T-helper 2 cell treated with Interferon-gamma antibody and Interleukin-4, amounts not matched to agents 5 μg/mL and 100 μg/mL, for 36 hours (primary cell): ENCODE measurements around the gene GDPD4.

ENCODE experiments used
- DNase-seq: peaks from one replicate; pipeline ENCODE4 v3.0.0; 2021; ENCODE audit warnings: low spot score
- H3K27ac Mint-ChIP-seq: one replicate; pipeline ENCODE4 v1.8.0; 2021; ENCODE audit warnings: mild to moderate bottlenecking, mixed read lengths
- H3K27me3 Mint-ChIP-seq: one replicate; pipeline ENCODE4 v1.8.0; 2021; ENCODE audit warnings: low read depth, mixed read lengths
- H3K36me3 Mint-ChIP-seq: one replicate; pipeline ENCODE4 v1.8.0; 2021; ENCODE audit warnings: low read depth, mixed read lengths
- H3K4me1 Mint-ChIP-seq: one replicate; pipeline ENCODE4 v1.8.0; 2021; ENCODE audit warnings: low read depth, mixed read lengths
- H3K4me3 Mint-ChIP-seq: one replicate; pipeline ENCODE4 v1.8.0; 2022; ENCODE audit warnings: mild to moderate bottlenecking, moderate library complexity, mixed read lengths
- H3K9me3 Mint-ChIP-seq: one replicate; pipeline ENCODE4 v1.8.0; 2021; ENCODE audit warnings: mixed read lengths

The GDPD4 gene

GRCh38 chr11:77201991-77202841 is 99.3 kb downstream of the GDPD4 start:
- DNase-seq, result no peak
- H3K9me3 Mint-ChIP-seq, result no peaks in the 10 kb centered on the region
- H3K36me3 Mint-ChIP-seq, result no peaks in the 10 kb centered on the region
- no peak overlapping the region for H3K4me3 Mint-ChIP-seq
- no peak overlapping the region for H3K27ac Mint-ChIP-seq
- H3K27me3 Mint-ChIP-seq, result no peaks in the 10 kb centered on the region
- H3K4me1 Mint-ChIP-seq, result no peaks in the 10 kb centered on the region

- no peak overlapping the region for H3K27ac Mint-ChIP-seq
- no peaks in the 10 kb centered on the region for H3K36me3 Mint-ChIP-seq
- H3K4me3 Mint-ChIP-seq, result no peak overlapping the region
- no peaks in the 10 kb centered on the region for H3K27me3 Mint-ChIP-seq
- DNase-seq, result no peak
- no peaks in the 10 kb centered on the region for H3K4me1 Mint-ChIP-seq
- H3K9me3 Mint-ChIP-seq, result no peaks in the 10 kb centered on the region
These were observed 100.1 kb downstream of the GDPD4 start for GRCh38 chr11:77201370-77201769.

- no peak overlapping the region for H3K4me3 Mint-ChIP-seq
- H3K9me3 Mint-ChIP-seq, result no peaks in the 10 kb centered on the region
- H3K27ac Mint-ChIP-seq, result no peak overlapping the region
- no peaks in the 10 kb centered on the region for H3K27me3 Mint-ChIP-seq
- DNase-seq, result no peak
- H3K36me3 Mint-ChIP-seq, result no peaks in the 10 kb centered on the region
- no peaks in the 10 kb centered on the region for H3K4me1 Mint-ChIP-seq
These were observed 100.9 kb downstream of the GDPD4 start for GRCh38 chr11:77200351-77201268.

GRCh38 chr11:77199137-77199745 is 102.2 kb downstream of the GDPD4 start:
- no peaks in the 10 kb centered on the region for H3K27me3 Mint-ChIP-seq
- no peaks in the 10 kb centered on the region for H3K4me1 Mint-ChIP-seq
- no peaks in the 10 kb centered on the region for H3K9me3 Mint-ChIP-seq
- H3K27ac Mint-ChIP-seq, result no peak overlapping the region
- H3K4me3 Mint-ChIP-seq, result no peak overlapping the region
- no peaks in the 10 kb centered on the region for H3K36me3 Mint-ChIP-seq
- DNase-seq, result no peak

- no peaks in the 10 kb centered on the region for H3K36me3 Mint-ChIP-seq
- H3K9me3 Mint-ChIP-seq, result no peaks in the 10 kb centered on the region
- no peak overlapping the region for H3K27ac Mint-ChIP-seq
- H3K27me3 Mint-ChIP-seq, result no peaks in the 10 kb centered on the region
- H3K4me3 Mint-ChIP-seq, result no peak overlapping the region
- H3K4me1 Mint-ChIP-seq, result no peaks in the 10 kb centered on the region
- DNase-seq, result no peak
These were observed 103.0 kb downstream of the GDPD4 start for GRCh38 chr11:77198440-77198849.

- Mint-ChIP-seq H3K9me3 (no peaks in the 10 kb centered on the region), H3K4me3 (no peak overlapping the region), H3K36me3 (no peaks in the 10 kb centered on the region), H3K4me1 (no peaks in the 10 kb centered on the region), H3K27me3 (no peaks in the 10 kb centered on the region), H3K27ac (no peak overlapping the region)
- DNase-seq, result no peak
These were observed 103.7 kb downstream of the GDPD4 start for GRCh38 chr11:77197626-77198320.

DNA sequence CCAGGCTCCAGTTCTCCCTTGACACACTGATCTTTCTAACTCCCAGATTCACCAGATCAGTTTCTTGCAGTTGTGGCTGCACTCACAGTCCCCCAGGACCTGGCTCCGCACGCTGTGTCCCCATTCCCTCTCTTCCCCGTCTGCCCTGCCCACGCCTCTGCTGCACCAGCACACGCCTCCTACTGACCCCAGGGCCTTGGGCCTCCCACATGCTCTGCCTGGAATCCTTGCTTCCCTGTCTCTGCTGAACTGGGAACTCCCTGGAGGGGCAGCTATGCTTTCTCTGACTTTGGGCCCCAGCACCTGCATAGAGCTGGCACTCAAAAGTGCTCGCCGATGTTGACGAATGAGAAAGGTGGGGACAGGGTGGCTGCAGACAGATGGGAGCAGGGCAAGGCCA is 104.5 kb downstream of the GDPD4 start:
- no peaks in the 10 kb centered on the region for H3K4me1 Mint-ChIP-seq
- no peaks in the 10 kb centered on the region for H3K27me3 Mint-ChIP-seq
- DNase-seq, result no peak
- H3K27ac Mint-ChIP-seq, result no peak overlapping the region
- no peak overlapping the region for H3K4me3 Mint-ChIP-seq
- no peaks in the 10 kb centered on the region for H3K36me3 Mint-ChIP-seq
- H3K9me3 Mint-ChIP-seq, result no peaks in the 10 kb centered on the region

DNA sequence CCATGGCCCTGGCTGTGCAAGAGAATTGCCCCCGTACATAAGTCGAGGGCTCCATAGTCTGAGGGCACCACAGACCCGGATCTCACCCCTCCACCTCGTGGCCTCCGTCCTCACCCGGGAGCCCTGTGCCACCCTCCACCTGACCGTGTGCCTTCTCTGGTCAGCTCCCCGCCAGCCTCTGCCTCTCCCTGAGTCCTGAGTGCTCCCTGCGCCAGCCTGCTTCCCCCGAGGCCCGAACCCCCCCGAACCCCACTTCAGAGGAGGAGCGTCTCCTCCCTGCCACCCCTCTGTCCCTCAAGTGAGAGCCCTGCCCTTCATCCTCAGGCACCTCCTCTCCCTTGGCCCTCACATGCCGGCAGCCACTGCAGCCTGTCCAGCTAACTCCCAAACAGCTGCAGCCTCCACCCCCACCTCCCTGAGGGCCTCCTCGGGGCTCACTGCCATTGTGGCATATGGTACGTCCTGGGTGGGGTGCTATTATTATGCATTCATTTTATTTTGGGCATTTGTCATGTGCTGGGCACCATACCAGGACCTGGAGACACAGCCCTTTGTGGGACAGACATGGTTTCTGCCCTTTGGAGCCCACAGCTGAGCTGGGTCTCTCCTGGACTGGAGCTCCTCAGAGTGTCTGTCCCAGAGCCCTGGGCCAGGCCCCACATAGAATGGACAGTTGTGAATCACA is 106.3 kb downstream of the GDPD4 start:
- Mint-ChIP-seq H3K36me3 (no peaks in the 10 kb centered on the region), H3K4me3 (no peak overlapping the region), H3K27me3 (no peaks in the 10 kb centered on the region), H3K27ac (no peak overlapping the region), H3K9me3 (no peaks in the 10 kb centered on the region), H3K4me1 (no peaks in the 10 kb centered on the region)
- no peak for DNase-seq

DNA sequence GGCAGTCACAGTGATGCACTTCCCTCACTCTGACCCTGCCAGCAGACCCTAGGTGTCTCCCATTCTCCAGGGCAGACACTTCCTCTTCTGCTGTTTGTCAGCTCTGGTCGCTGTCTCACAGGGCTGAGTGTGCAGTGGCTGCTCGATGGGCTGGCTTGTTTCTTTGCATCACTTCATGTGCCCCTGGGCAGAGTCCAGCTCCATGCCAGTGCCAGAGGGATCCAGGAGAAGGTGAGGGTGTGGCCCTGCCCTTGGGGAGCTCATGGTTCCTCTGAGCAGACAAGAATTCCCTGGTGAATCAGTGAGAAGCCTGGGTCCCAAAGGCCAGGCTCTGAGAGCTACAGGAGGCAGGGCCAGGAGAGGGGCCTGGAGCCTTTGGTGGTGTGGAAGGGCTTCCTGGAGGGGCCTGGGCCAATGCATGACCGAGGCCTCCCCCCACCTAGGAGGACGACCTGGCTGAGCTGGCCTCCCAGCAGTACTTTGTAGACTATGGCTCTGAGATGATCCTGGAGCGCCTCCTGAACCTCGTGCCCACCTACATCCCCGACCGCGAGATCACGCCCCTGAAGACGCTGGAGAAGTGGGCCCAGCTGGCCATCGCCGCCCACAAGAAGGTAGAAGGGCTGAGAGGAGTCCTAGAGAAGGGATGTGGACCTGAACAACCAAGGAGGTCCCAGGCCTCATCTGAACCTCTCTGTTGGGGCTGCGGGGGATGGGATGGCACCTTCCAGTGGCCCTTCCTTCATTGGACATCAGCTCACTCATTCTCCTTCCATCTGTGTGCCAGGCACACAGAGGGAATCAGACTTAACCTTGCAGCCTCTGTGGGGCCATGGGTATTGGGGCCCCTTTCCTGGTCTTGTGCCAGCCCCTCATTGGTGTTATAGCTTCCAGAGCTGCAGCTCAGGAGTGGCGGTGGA is 107.3 kb downstream of the GDPD4 start:
- DNase-seq, result no peak
- no peaks in the 10 kb centered on the region for H3K9me3 Mint-ChIP-seq
- H3K36me3 Mint-ChIP-seq, result no peaks in the 10 kb centered on the region
- no peaks in the 10 kb centered on the region for H3K27me3 Mint-ChIP-seq
- H3K27ac Mint-ChIP-seq, result no peak overlapping the region
- no peak overlapping the region for H3K4me3 Mint-ChIP-seq
- no peaks in the 10 kb centered on the region for H3K4me1 Mint-ChIP-seq

DNA sequence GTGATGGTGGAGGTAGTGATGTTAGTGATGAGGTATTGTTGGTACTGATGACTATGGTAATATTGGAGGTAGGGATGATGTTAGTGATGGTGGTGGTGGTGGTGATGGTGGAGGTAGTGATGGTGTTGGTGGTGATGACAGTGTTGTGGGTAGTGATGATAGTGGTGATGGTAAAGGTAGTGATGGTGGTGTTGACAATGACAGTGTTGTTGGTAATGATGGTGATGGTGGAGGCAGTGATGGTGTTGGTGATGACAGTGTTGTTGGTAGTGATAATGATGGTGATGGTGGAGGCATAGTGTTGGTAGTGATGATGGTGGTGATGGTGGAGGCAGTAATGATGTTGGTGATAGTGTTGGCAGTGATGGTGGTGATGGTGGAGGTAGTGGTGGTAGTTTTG is 108.3 kb downstream of the GDPD4 start:
- H3K9me3 Mint-ChIP-seq, result no peaks in the 10 kb centered on the region
- no peaks in the 10 kb centered on the region for H3K27me3 Mint-ChIP-seq
- H3K36me3 Mint-ChIP-seq, result no peaks in the 10 kb centered on the region
- DNase-seq, result no peak
- no peak overlapping the region for H3K27ac Mint-ChIP-seq
- no peaks in the 10 kb centered on the region for H3K4me1 Mint-ChIP-seq
- no peak overlapping the region for H3K4me3 Mint-ChIP-seq

DNA sequence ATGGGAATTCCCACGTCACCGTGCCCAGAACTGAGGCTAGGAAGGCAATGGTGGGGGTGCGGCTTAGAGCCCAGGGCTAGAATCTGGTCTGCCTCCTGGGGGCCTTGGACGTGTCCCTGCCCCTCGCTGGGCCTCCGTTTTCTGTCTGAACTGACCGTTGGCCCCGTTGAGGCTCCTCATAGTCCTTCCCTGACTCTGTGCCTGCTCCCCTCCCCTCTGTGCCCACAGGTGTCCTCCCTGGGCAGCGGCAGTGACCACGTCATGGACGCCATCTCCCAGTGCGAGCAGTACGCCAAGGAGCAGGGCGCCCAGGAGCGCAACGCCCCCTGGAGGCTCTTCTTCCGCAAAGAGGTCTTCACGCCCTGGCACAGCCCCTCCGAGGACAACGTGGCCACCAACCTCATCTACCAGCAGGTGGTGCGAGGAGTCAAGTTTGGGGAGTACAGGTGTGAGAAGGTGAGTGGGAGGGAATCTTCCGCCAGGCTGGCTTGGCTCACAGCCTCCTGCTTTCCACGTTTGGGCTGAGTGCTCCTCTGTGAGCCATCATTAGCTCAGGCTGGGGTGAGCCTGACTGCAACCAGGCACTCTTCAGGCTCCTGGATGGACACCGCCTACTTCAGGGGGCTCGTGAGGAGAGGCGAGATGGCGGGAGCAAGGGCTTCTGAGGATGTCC is 109.5 kb downstream of the GDPD4 start:
- Mint-ChIP-seq H3K36me3 (no peaks in the 10 kb centered on the region), H3K4me1 (no peaks in the 10 kb centered on the region), H3K27ac (no peak overlapping the region), H3K27me3 (no peaks in the 10 kb centered on the region), H3K4me3 (no peak overlapping the region), H3K9me3 (no peaks in the 10 kb centered on the region)
- peak; percentile 28 for DNase-seq

GRCh38 chr11:77191429-77191822 is 110.1 kb downstream of the GDPD4 start:
- Mint-ChIP-seq H3K4me3 (no peak overlapping the region), H3K4me1 (no peaks in the 10 kb centered on the region), H3K27ac (no peak overlapping the region), H3K36me3 (no peaks in the 10 kb centered on the region), H3K27me3 (no peaks in the 10 kb centered on the region), H3K9me3 (no peaks in the 10 kb centered on the region)
- no peak for DNase-seq
